Smooth muscle cell (in vitro differentiated cells): ENCODE data around the gene SLC25A21. TPM values are rescaled to one million over a fixed set of nuclear protein-coding genes. Genes with fewer than 3 reads are reported as not detected.
A peak's percentile ranks its signal among the peaks of the same experiment; 100 is the strongest.

ENCODE experiments used
- DNase-seq: peaks from one replicate; lab custom pipeline; 2025; ENCODE audit not compliant: unreplicated experiment; lab: John Stamatoyannopoulos, UW
- H2AFZ ChIP-seq: fragments of 200-600 bp; sonication (generic); 2 replicates; pipeline ENCODE4 v1.6.0; 2016; ENCODE audit warnings: antibody characterized with exemption, low read depth, mild to moderate bottlenecking
- H3F3A ChIP-seq: fragments of 200-600 bp; sonication (generic); 2 replicates; pipeline ENCODE4 v1.6.0; 2017; ENCODE audit warnings: antibody characterized with exemption, low read depth
- H3K27ac ChIP-seq: fragments of 200-600 bp; sonication (generic); 2 replicates; pipeline ENCODE4 v1.5.1; 2016; ENCODE audit warnings: low read depth, mild to moderate bottlenecking
- H3K27me3 ChIP-seq: fragments of 200-600 bp; sonication (generic); 2 replicates; pipeline ENCODE4 v1.6.1; 2016; ENCODE audit warnings: low read depth, mild to moderate bottlenecking
- H3K36me3 ChIP-seq: fragments of 200-600 bp; sonication (generic); 2 replicates; pipeline ENCODE4 v1.5.1; 2016; ENCODE audit warnings: low read depth
- H3K4me1 ChIP-seq: fragments of 200-600 bp; sonication (generic); 2 replicates; pipeline ENCODE4 v1.5.1; 2016; ENCODE audit warnings: low read depth
- H3K4me2 ChIP-seq: fragments of 200-600 bp; sonication (generic); 2 replicates; pipeline ENCODE4 v1.6.0; 2016; ENCODE audit warnings: mild to moderate bottlenecking
- H3K4me3 ChIP-seq: fragments of 200-600 bp; sonication (generic); 2 replicates; pipeline ENCODE4 v1.5.1; 2016; ENCODE audit warnings: mild to moderate bottlenecking
- H3K79me2 ChIP-seq: fragments of 200-600 bp; sonication (generic); 2 replicates; pipeline ENCODE4 v1.6.0; 2016; ENCODE audit warnings: low read depth, mild to moderate bottlenecking
- H3K9ac ChIP-seq: fragments of 200-600 bp; sonication (generic); 2 replicates; pipeline ENCODE4 v1.6.0; 2016; ENCODE audit warnings: low read depth
- H3K9me3 ChIP-seq: fragments of 200-600 bp; sonication (generic); replicated peaks from 2 replicates; pipeline ENCODE4 v1.5.1; 2016; ENCODE audit warnings: low read depth
- H4K20me1 ChIP-seq: fragments of 200-600 bp; sonication (generic); 2 replicates; pipeline ENCODE4 v1.6.0; 2016; ENCODE audit warnings: low read depth
- CTCF ChIP-seq: fragments of 200-600 bp; sonication (generic); IDR thresholded peaks from 2 replicates; pipeline ENCODE4 v1.5.1; 2017; ENCODE audit warnings: borderline replicate concordance, mild to moderate bottlenecking, antibody characterized with exemption; ENCODE audit not compliant: insufficient read depth, poor library complexity, severe bottlenecking
- WGBS: methylation state at CpG from one replicate; pipeline ENCODE4 v1.1.7; 2016; ENCODE audit warnings: low lambda C conversion rate; 5-methylcytosine and 5-hydroxymethylcytosine counted together
- polyA plus RNA-seq: library from polyadenylated mRNA; unstranded; fragments of >200 nt; fragmentation: Nextera tagmentation; extraction: Ambion mirVana; gene quantifications from 2 replicates; pipeline ENCODE4 v1.2.1, GENCODE V29; 2016
- total RNA-seq: library from RNA; depleted of rRNA; stranded (reverse); fragments of >200 nt; gene quantifications from 2 replicates; pipeline ENCODE4 v1.2.3, GENCODE V29; 2014

The SLC25A21 gene
- total and polyA plus RNA-seq, 2 experiments from 2014 or later: 1.1 TPM; not detected in 1

DNA sequence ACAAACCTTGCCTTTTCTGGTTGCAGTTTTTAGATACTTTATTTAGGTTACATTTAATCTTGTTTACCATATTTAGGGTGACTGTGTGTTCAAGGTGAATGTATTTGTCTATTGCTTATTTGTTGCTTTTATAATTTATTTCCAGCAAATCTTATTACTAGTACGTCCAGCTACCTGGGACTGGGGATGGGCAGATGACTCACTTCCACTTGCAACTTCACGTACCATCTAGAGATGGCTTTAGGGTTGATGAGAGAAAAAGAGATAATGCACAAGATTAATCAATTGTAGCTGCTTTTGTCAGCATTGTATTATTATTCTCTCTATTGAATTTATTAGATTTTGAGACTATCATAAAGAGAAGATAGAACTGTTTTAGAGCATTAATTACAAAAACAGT lies 30.4 kb upstream of the SLC25A21 start:
- no peak overlapping the region for H2AFZ ChIP-seq
- 69% methylated on average over 2 of the region's 2 CpGs for WGBS
- H4K20me1 ChIP-seq: no peaks in the 10 kb centered on the region
- no peak overlapping the region for H3K4me2 ChIP-seq
- peaks cover 5% of the 10 kb centered on the region for H3K79me2 ChIP-seq
- no peak for DNase-seq
- no peaks in the 10 kb centered on the region for H3K27me3 ChIP-seq
- H3K36me3 ChIP-seq: no peaks in the 10 kb centered on the region
- peaks cover 7% of the 10 kb centered on the region for H3K9me3 ChIP-seq
- no peak overlapping the region for H3K9ac ChIP-seq
- no peak for TF ChIP-seq CTCF
- no peak overlapping the region for H3K4me3 ChIP-seq
- no peaks in the 10 kb centered on the region for H3F3A ChIP-seq
- H3K4me1 ChIP-seq: no peaks in the 10 kb centered on the region
- H3K27ac ChIP-seq: no peak overlapping the region

DNA sequence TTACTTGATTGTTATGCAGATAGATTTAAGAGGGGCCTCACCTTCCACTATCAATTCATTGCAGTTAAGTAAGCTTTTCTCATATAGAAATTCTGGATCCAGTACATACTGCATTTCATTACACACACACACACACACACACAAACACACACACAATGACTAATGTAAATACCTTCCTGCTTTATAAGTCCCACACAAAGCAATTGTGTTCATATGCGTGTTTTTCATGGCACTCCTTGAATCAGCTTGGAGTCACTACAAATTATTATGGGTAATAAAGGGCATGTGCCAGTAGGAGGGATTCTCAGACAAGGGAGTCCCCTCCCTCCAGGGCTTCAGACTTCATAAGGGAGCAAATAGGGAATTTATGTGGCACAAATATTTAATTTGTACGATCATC lies 29.9 kb upstream of the SLC25A21 start:
- Histone ChIP-seq H3K9ac (no peak overlapping the region), H3F3A (no peaks in the 10 kb centered on the region), H4K20me1 (no peaks in the 10 kb centered on the region), H3K27ac (no peak overlapping the region), H3K27me3 (no peaks in the 10 kb centered on the region), H3K79me2 (peaks cover 5% of the 10 kb centered on the region), H2AFZ (no peak overlapping the region), H3K4me1 (no peaks in the 10 kb centered on the region), H3K9me3 (peaks cover 7% of the 10 kb centered on the region), H3K36me3 (no peaks in the 10 kb centered on the region), H3K4me3 (no peak overlapping the region), H3K4me2 (no peak overlapping the region)
- no peak for DNase-seq
- 95% methylated on average over 2 of the region's 2 CpGs for WGBS
- no peak for TF ChIP-seq CTCF

DNA sequence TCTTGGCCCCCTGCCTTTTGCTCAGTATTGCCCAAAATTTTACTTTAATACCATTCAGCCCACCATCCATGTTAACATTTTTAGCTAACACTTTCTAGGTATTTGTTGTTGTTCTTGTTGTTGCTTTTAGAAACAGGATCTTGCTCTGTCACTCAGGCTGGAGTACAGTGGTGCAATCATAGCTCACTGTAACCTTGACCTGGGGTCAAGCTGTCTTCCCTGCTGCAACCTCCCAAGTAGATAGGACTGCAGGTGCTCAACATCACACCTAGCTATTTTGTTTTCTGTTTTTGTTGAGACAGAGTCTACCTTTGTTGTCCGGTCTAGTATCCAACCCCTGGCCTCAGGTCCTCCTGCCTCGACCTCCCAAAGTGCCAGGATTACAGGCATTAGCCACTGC lies 29.3 kb upstream of the SLC25A21 start:
- Histone ChIP-seq H3K4me3 (no peak overlapping the region), H3K27ac (no peak overlapping the region), H2AFZ (no peak overlapping the region), H3K9me3 (peaks cover 7% of the 10 kb centered on the region), H3K4me1 (peaks cover 3% of the 10 kb centered on the region), H3K4me2 (no peak overlapping the region), H3F3A (no peaks in the 10 kb centered on the region), H4K20me1 (no peaks in the 10 kb centered on the region), H3K27me3 (no peaks in the 10 kb centered on the region), H3K79me2 (peaks cover 5% of the 10 kb centered on the region), H3K9ac (no peak overlapping the region), H3K36me3 (no peaks in the 10 kb centered on the region)
- 96% methylated on average over 2 of the region's 2 CpGs for WGBS
- no peak for DNase-seq
- TF ChIP-seq CTCF: no peak

- Histone ChIP-seq H3K9me3 (no peaks in the 10 kb centered on the region), H3K36me3 (no peaks in the 10 kb centered on the region), H3K4me2 (peak overlapping the region; percentile 86), H2AFZ (peak overlapping the region; percentile 95), H3K4me1 (peaks cover 3% of the 10 kb centered on the region), H3K9ac (no peak overlapping the region), H3K27ac (no peak overlapping the region), H3K79me2 (peaks cover 5% of the 10 kb centered on the region), H3F3A (no peaks in the 10 kb centered on the region), H3K4me3 (peak overlapping the region; percentile 69), H3K27me3 (no peaks in the 10 kb centered on the region), H4K20me1 (no peaks in the 10 kb centered on the region)
- no peak for TF ChIP-seq CTCF
- WGBS: 97% methylated on average over 5 of the region's 5 CpGs
- DNase-seq: no peak
Measured at GRCh38 chr14:37198907-37199306, 26.5 kb upstream of the SLC25A21 start.
